Measurements from ENCODE around the gene GRB7. TPM values are rescaled to one million over a fixed set of nuclear protein-coding genes. Genes with fewer than 3 reads are reported as not detected.

The GRB7 gene
- total RNA-seq, 2 experiments from 2014 or later, result 1.2 TPM; not detected in 1

DNA sequence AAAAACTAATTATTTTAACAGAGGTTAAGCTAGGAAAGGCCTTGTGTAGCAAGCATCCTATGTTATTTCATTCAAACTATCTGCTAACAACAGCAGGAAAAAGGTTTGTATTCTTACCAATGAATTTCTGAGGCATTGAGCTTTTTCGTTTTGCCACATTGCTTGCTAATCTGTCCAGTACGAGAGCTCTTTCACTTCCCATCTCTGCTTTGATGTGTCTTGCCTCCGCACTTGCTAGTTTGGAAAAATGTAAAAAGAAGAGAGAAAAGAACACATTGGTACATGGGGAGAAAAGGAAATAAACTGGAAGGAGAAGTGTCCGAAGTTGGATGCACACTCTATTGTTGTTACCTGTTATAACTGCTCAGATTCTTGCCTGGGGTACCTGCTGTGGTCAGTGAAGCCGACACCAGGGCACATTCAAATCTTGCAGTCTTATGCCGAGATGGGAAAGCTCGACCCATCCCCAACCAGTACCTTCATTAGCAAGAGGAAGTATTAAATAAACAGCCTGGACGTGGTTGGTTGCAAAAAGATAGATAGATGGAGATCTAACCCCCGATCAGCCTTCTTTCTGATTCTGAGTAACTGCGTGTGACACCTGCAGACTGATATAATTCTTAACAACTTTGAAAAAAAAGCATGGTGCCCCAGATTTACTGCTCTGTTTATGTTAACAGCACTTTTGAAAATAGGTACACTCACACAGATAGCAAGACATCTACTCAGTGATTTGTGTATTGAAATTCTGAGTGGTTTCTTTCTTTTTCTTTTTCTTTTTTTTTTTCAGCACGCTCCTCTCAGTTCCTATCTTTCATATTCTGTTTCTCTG is 40.0 kb downstream of the GRB7 start:
- Mint-ChIP-seq H3K9me3 (no peaks in the 10 kb centered on the region), H3K4me3 (peak overlapping the region; percentile 70), H3K36me3 (ENCODE audit: low read depth) (peaks cover 57% of the 10 kb centered on the region), H3K4me1 (ENCODE audit: low read depth) (peaks cover 83% of the 10 kb centered on the region), H3K27ac (peak overlapping the region; percentile 85), H3K27me3 (no peaks in the 10 kb centered on the region)
- ATAC-seq (peak; percentile 67), DNase-seq (peak; percentile 28)
- CTCF ChIA-PET, result interaction anchor here (0.7 to 4.9 kb wide), 10 partner anchors 9 to 156 kb away, joined by 3 to 22 read pairs (median 4); no protein-coding TSS in a partner anchor
- POLR2A ChIA-PET, result interaction anchor here (0.6 to 2.9 kb wide), 11 partner anchors 14 to 87 kb away, joined by 3 to 23 read pairs (median 4); no protein-coding TSS in a partner anchor
- TF ChIP-seq, protein P1, sequence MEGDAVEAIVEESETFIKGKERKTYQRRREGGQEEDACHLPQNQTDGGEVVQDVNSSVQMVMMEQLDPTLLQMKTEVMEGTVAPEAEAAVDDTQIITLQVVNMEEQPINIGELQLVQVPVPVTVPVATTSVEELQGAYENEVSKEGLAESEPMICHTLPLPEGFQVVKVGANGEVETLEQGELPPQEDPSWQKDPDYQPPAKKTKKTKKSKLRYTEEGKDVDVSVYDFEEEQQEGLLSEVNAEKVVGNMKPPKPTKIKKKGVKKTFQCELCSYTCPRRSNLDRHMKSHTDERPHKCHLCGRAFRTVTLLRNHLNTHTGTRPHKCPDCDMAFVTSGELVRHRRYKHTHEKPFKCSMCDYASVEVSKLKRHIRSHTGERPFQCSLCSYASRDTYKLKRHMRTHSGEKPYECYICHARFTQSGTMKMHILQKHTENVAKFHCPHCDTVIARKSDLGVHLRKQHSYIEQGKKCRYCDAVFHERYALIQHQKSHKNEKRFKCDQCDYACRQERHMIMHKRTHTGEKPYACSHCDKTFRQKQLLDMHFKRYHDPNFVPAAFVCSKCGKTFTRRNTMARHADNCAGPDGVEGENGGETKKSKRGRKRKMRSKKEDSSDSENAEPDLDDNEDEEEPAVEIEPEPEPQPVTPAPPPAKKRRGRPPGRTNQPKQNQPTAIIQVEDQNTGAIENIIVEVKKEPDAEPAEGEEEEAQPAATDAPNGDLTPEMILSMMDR (IDR thresholded peaks at IDR 0.05), result no peak
- intact Hi-C loops (cut with micrococcal nuclease), result no loop called here

DNA sequence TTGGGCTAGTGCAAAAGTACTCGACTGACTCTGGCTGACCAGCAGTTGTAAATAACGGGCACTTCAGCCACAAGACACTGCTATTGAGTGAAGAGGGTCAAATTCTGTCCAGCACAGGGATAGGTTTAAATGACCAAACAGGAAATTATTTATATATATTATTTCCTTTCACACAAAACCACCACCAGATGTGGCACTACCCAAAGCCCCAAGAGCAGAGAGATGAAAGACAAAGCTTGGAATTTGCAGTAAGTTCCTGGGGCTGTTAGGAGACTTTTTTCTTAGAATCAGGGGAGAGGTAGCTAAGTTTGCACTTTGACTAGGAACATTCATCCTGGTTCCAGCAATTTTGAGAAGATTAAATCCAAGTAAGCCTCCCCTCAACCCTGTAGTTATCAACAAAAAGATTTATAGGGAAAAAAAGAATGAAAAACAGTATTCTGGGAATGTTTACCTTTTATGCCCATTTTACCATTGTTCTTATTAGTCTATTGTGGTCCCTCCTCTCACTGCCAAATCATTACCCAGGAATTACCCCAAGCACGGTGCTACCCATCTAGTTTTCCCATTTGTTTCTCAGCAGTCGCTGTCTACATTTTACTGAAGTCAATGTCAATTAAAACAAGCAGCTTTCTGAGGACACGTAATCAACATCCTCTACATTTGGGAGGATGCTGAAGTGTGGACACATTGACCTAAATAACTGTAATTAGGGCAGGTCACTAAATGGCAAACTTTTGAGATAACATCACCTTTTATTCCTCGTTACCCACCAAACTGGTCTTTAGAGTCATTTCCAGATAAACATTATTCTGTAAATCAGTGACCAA is 43.5 kb downstream of the GRB7 start:
- peaks cover 68% of the 10 kb centered on the region for H3K4me1 Mint-ChIP-seq (ENCODE audit: low read depth)
- TF ChIP-seq, protein P1 (IDR thresholded peaks at IDR 0.05), result no peak
- H3K4me3 Mint-ChIP-seq, result no peak overlapping the region
- no peaks in the 10 kb centered on the region for H3K27me3 Mint-ChIP-seq
- CTCF ChIA-PET, result interaction anchor here (0.8 to 2.1 kb wide), 7 partner anchors 8 to 163 kb away, joined by 3 to 4 read pairs (median 4); no protein-coding TSS in a partner anchor
- peaks cover 56% of the 10 kb centered on the region for H3K36me3 Mint-ChIP-seq (ENCODE audit: low read depth)
- ATAC-seq (no peak), DNase-seq (no peak)
- POLR2A ChIA-PET, result interaction anchor here (0.8 to 1.7 kb wide), 6 partner anchors 10 to 38 kb away, joined by 3 to 6 read pairs (median 4); no protein-coding TSS in a partner anchor
- H3K27ac Mint-ChIP-seq, result peak overlapping the region; percentile 61
- intact Hi-C loops (cut with micrococcal nuclease), result no loop called here
- no peaks in the 10 kb centered on the region for H3K9me3 Mint-ChIP-seq

DNA sequence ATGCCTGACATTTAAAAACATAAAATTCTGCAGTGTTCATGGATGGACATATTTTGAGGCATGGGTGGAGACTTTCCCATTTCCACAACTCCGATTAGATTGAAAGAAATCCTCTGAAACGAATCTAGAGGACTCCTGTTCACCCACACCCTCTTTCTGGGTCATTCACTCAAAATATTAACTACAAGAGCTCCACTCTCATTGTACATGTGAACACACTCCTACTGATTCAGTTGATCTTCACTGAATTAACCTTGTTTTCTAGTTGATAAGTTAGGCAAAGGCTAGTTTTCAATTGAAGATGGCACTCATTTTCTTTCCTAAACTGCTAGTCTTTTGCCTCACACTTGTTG is 44.1 kb downstream of the GRB7 start:
- POLR2A ChIA-PET, result interaction anchor here (0.8 to 1.6 kb wide), 4 partner anchors 10 to 38 kb away, joined by 3 to 6 read pairs (median 4); no protein-coding TSS in a partner anchor
- no peak for DNase-seq
- CTCF ChIA-PET, result interaction anchor here (1.3 kb wide), 2 partner anchors 80 to 163 kb away, joined by 4 read pairs; no protein-coding TSS in a partner anchor
- Mint-ChIP-seq H3K36me3 (ENCODE audit: low read depth) (peaks cover 52% of the 10 kb centered on the region), H3K4me3 (no peak overlapping the region), H3K4me1 (ENCODE audit: low read depth) (peaks cover 64% of the 10 kb centered on the region), H3K27ac (peak overlapping the region; percentile 61), H3K9me3 (no peaks in the 10 kb centered on the region), H3K27me3 (no peaks in the 10 kb centered on the region)
- TF ChIP-seq, protein P1 (IDR thresholded peaks at IDR 0.05), result no peak
- intact Hi-C loops (cut with micrococcal nuclease), result no loop called here
- ATAC-seq, result no peak

DNA sequence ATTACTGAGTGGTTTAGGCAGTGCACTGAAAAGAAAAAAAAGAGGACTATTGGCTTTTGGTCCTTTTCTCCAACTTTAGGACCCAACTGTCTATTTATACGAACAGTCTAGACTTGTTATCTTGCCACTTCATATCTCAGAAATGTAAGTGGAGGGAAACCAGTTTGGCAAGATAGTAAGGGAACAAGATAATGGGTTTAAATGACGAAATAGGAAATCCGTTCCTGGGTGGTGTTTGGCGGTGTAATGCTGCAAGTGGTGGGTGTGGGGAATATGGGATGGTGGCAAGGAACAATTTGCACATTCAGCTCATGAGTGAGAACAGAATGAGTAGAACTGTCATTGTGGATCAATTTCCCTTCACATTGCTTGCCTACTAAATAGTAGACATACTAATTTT is 44.7 kb downstream of the GRB7 start:
- intact Hi-C loops (cut with micrococcal nuclease), result no loop called here
- ATAC-seq (no peak), DNase-seq (no peak)
- H3K36me3 Mint-ChIP-seq (ENCODE audit: low read depth), result peaks cover 59% of the 10 kb centered on the region
- ChIA-PET POLR2A (interaction anchor here (0.6 to 1.6 kb wide), 3 partner anchors 13 to 158 kb away, joined by 3 to 6 read pairs (median 3); no protein-coding TSS in a partner anchor), CTCF (interaction anchor here (1.3 kb wide), 1 partner anchor 79 kb away, joined by 4 read pairs; no protein-coding TSS in a partner anchor)
- no peaks in the 10 kb centered on the region for H3K9me3 Mint-ChIP-seq
- peak overlapping the region; percentile 61 for H3K27ac Mint-ChIP-seq
- H3K4me1 Mint-ChIP-seq (ENCODE audit: low read depth), result peaks cover 65% of the 10 kb centered on the region
- no peaks in the 10 kb centered on the region for H3K27me3 Mint-ChIP-seq
- no peak overlapping the region for H3K4me3 Mint-ChIP-seq
- TF ChIP-seq, protein P1 (IDR thresholded peaks at IDR 0.05), result no peak
